HepG2 (cell line): ENCODE results near the gene ARL4D. TPM values are rescaled to one million over a fixed set of nuclear protein-coding genes. Genes with fewer than 3 reads are reported as not detected.

Source experiments
- AKNA ChIP-seq: sonication (generic); formaldehyde crosslinking; IDR thresholded peaks from 2 replicates; pipeline ENCODE4 v1.4.0; 2020; ENCODE audit warnings: missing genetic modification reagents, borderline replicate concordance
- ATF3 ChIP-seq: sonication (generic); formaldehyde crosslinking; IDR thresholded peaks from 2 replicates; pipeline ENCODE4 v1.4.0; 2020; ENCODE audit warnings: missing genetic modification reagents
- GZF1 ChIP-seq: sonication (generic); formaldehyde crosslinking; IDR thresholded peaks from 2 replicates; pipeline ENCODE4 v1.5.1; 2020; ENCODE audit warnings: mild to moderate bottlenecking, missing genetic modification reagents
- HINFP ChIP-seq: sonication (generic); formaldehyde crosslinking; IDR thresholded peaks from 2 replicates; pipeline ENCODE4 v1.4.0; 2020; ENCODE audit warnings: low read depth, mild to moderate bottlenecking, missing genetic modification reagents
- HOXA9 ChIP-seq: sonication (generic); formaldehyde crosslinking; IDR thresholded peaks from 2 replicates; pipeline ENCODE4 v1.8.1; 2022; ENCODE audit warnings: missing genetic modification reagents, mild to moderate bottlenecking, moderate library complexity, borderline replicate concordance
- IRF2 ChIP-seq: IDR thresholded peaks from 2 replicates; pipeline ENCODE4 v1.6.1; 2018; ENCODE audit warnings: missing genetic modification reagents, missing compliant biosample characterization
- MTF2 ChIP-seq: sonication (generic); formaldehyde crosslinking; IDR thresholded peaks from 2 replicates; pipeline ENCODE4 v1.5.0; 2020; ENCODE audit warnings: missing genetic modification reagents, borderline replicate concordance
- NFIC ChIP-seq: IDR thresholded peaks from 2 replicates; pipeline ENCODE4 v1.6.1; 2012; ENCODE audit warnings: mild to moderate bottlenecking, low read length, inconsistent platforms
- PHF5A ChIP-seq: IDR thresholded peaks from one replicate; pipeline ENCODE4 v1.6.1; 2018; ENCODE audit warnings: low read depth, missing genetic modification reagents; ENCODE audit not compliant: unreplicated experiment
- PRDM4 ChIP-seq: sonication (generic); formaldehyde crosslinking; IDR thresholded peaks from 2 replicates; pipeline ENCODE4 v1.9.0; 2021; ENCODE audit warnings: missing genetic modification reagents, borderline replicate concordance
- REST ChIP-seq, 2 experiments: IDR thresholded peaks; 2 replicates each; pipeline ENCODE4 v1.6.1; 2011 to 2012; ENCODE audit warnings: low read length in 2 of 2, borderline replicate concordance in 1 of 2, low read depth in 1 of 2, mild to moderate bottlenecking in 1 of 2, moderate library complexity in 1 of 2
- SRSF1 ChIP-seq: fragments of 200-400 bp; formaldehyde crosslinking; optimal IDR thresholded peaks from 2 replicates; pipeline ENCODE3; 2017; ENCODE audit warnings: mild to moderate bottlenecking, low read depth, low read length, moderate library complexity
- STAT5B ChIP-seq: sonication (generic); formaldehyde crosslinking; IDR thresholded peaks from 2 replicates; pipeline ENCODE4 v1.4.0; 2020; ENCODE audit warnings: missing genetic modification reagents
- TBX2 ChIP-seq: sonication (generic); formaldehyde crosslinking; IDR thresholded peaks from 2 replicates; pipeline ENCODE4 v1.5.0; 2020; ENCODE audit warnings: missing genetic modification reagents, mild to moderate bottlenecking, borderline replicate concordance
- ZSCAN25 ChIP-seq: sonication (generic); formaldehyde crosslinking; IDR thresholded peaks from 2 replicates; pipeline ENCODE4 v1.8.0; 2022; ENCODE audit warnings: mild to moderate bottlenecking, missing genetic modification reagents
- polyA plus RNA-seq, 8 experiments: library from polyadenylated mRNA; depleted of rRNA in 3 of 8; stranded (reverse) in 7 of 8; unstranded in 1 of 8; fragments of >200 nt; fragmentation: Illumina TruSeq in 4 of 8; extraction: Trizol in 4 of 8; gene quantifications; 2 replicates each; pipeline versions ENCODE4 v1.2.1 to v1.2.3, GENCODE V29; 2011 to 2016; ENCODE audit warnings: low read depth in 4 of 8, missing spikeins in 1 of 8, mixed read lengths in 1 of 8; ENCODE audit not compliant: insufficient read depth in 1 of 8
- total RNA-seq, 5 experiments: library from RNA; depleted of rRNA; stranded (reverse); fragments of >200 nt; fragmentation: Illumina TruSeq; extraction: Trizol; gene quantifications; 2 replicates each; pipeline ENCODE4 v1.2.3, GENCODE V29; 2016; ENCODE audit warnings: low read depth in 1 of 5

Gene ARL4D
- total and polyA plus RNA-seq, 2 of the 13 experiments (the other 11 are each of a cell fraction or from before 2014, with no cell fraction given): 9.0 to 25.9 TPM

- TF ChIP-seq PRDM4 (CRISPR knock-in tag) (peak; percentile 90; the same call in 1 of the 2 replicates), HOXA9 (CRISPR knock-in tag) (peak; percentile 98), STAT5B (CRISPR knock-in tag) (peak; percentile 96), PHF5A (peak; percentile 98), ZSCAN25 (peak; percentile 66; the same call in 1 of the 2 replicates), AKNA (peak; percentile 77; the same call in 1 of the 2 replicates), NFIC (peak; percentile 95), GZF1 (CRISPR knock-in tag) (peak; percentile 76; the same call in 1 of the 2 replicates), REST (IDR thresholded peaks at IDR 0.05; ENCODE audit: borderline replicate concordance in 1 of 2, low read depth in 1 of 2, low read length in 2 of 2) (peak in 1 of 2 experiments; percentile 81; a peak in 1 of 4 replicates), ATF3 (CRISPR knock-in tag) (peak; percentile 81), IRF2 (peak; percentile 99), HINFP (CRISPR knock-in tag) (peak; percentile 91), TBX2 (CRISPR knock-in tag) (peak; percentile 88), MTF2 (CRISPR knock-in tag) (no peak), SRSF1 (peak; percentile 99)
Observed at GRCh38 chr17:43360739-43361505, 37.9 kb upstream of the ARL4D start (continued).
